Activated CD4-positive, alpha-beta T cell treated with anti-CD3 and anti-CD28 coated beads, Interleukin-2, amount 50 U/mL, for 24 hours (primary cell): ENCODE results near the gene DYNLT2.

Experiments used
- DNase-seq, 2 donors: peaks; one replicate each; pipeline ENCODE4 v3.0.0-alpha.2; 2020; ENCODE audit warnings: low read depth in 1 of 2, low spot score in 1 of 2

Gene DYNLT2

DNA sequence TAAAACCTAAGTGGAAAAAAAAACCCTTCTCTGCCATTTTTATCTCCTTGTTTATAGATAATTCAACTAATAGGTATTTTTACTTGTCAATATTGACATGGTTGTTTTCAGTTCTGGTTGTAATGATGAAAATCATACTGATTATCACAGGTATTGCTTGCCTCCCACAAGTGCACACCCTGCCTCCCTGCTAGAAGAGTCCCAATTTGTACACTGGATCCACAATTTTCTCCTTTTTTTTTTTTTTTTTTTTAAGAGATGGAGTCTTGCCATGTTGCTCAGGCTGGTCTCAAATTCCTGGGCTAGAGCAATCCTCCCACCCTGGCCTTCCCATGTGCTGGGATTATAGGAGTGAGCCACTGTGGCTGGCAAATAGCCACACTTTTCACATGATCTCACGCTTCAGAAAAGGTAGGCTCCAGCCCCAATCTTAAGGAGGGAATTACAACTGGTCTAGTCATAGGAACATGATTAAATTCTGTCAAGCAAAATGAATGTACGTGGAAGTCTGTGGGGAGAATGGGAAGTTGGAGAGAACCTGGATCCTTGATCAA, 12.3 kb downstream of the DYNLT2 start:
- no peak for DNase-seq

DNA sequence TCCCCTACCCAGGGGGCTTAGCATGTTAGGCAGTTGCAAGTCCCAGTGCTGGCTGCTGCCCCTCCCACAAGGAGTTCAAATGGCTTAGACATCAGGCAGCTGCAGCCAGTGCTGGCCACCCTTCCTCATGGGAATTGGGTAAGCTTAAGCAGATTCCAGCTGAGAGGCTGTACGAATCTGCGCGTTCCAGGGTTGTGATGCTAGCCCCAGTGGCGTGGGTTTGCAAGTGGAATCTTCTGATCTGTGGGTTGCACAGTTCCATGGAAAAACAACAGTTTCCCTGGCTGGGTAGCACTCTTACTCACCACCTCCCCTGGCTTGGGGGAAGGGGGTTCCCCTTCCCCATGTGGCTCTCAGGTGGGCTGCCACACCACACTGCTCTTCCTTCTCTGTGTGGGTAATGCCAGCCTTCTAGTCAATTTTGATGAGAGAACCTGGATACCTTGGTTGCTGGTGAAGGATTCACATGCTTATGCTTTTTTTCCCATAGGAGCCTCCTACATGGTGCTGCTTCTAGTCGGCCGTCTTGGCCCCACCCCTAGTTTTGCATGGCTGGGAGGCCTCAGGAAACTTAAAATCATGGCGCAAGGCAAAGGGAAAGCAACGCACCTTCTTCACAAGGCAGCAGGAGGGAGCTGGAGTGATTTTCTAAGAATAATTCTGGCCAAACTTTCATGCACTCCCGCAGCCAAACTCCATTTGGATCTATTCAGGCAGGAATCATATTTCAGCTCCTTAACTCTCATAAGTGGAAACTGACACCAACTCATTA, 13.0 kb downstream of the DYNLT2 start:
- no peak for DNase-seq

DNA sequence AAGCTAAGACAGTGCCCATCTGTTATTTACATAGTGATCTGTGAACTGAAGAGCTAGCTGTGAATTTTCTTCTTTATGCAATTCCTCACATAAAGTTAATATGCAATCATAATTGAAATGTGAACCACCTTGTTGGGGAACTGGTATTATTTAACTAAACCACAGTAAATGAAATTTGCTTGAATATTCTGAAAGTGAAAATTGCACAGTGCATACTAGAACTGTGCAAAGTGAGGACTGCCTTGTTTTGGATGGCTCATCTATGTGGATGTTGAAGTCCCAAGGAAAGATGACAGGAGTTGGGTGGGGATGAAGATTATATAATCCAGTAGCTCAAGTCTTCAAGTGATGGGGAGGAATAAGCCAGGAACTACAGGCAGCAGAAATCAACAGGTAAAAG, 21.4 kb downstream of the DYNLT2 start:
- DNase-seq = no peak

DNA sequence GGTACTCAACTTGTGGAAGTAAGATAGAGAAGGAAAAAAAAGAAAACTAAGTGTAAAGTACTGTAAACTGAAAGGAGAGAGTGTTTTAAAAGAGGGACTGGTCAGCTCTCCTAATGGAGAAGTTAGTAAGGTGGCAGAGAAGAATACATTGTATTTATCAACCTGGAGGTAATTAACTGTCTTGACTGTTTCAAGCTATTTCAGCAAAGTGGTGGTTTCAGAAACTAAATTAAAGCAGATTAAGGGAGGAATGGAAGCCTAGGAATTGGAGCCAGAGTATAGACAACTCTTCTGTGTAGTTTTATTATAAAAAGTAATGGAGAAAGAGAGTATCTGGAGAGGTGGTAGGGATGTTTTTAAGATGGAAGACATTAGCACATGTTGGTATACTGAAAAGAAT, 24.4 kb downstream of the DYNLT2 start:
- no peak for DNase-seq

DNA sequence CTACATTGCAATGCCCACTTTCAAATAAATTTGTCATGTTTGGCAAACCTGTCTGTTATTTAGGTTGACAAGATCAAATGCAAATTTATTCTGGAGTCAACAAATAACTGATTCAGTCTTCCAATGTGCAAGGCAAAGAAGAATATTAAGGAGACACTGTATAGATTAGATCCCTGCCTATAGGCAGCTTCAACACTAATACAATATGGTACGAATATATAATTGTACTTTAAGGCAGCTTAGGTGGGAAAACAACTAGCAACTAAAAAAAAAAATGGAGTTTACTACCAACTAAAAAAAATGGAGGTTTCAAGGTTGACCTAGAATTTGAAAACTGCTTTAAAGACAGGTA, 25.3 kb downstream of the DYNLT2 start:
- no peak for DNase-seq

DNA sequence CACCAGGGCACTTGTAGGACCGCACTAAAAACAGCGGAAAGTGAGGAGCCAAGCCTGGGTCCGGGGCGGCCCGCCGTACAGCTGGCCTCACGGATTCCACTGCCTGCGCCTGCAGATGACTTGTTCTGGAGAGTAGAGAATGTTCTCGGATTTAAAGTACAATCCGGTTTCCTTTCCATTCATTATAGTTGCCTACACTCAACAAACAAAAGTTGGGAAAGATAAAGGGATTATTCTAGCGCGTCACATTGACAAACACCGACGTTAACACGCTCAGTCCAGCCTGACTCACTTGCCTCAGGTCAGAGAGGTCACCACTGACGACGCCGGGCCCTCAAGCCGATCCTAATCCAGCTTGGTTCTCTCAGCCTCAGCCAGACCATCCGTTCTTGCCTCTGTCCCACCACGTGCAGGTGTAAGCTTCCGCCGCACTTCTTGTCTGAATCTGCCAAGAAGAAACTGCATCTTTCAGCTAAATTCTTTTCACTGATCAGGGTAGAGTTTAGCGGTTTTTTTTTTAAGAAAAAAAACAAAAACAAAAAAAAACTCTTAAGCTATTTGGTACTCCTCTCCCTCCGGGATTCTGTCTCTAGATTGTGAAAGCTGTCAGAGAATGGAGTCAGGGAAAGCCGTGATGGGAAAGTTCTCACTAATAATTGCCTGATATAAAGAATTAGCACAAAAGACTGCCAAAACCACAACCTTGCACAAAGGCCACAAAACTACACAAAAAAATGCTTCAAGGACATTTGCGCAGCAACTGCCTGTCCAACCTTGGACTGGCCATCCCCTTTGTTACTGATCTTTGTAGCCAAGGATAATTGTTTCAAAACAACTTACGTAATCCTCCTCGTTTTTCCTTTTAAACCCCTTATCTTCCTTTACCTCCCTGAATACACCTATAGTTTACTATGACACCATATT, 26.0 kb downstream of the DYNLT2 start:
- no peak for DNase-seq

DNA sequence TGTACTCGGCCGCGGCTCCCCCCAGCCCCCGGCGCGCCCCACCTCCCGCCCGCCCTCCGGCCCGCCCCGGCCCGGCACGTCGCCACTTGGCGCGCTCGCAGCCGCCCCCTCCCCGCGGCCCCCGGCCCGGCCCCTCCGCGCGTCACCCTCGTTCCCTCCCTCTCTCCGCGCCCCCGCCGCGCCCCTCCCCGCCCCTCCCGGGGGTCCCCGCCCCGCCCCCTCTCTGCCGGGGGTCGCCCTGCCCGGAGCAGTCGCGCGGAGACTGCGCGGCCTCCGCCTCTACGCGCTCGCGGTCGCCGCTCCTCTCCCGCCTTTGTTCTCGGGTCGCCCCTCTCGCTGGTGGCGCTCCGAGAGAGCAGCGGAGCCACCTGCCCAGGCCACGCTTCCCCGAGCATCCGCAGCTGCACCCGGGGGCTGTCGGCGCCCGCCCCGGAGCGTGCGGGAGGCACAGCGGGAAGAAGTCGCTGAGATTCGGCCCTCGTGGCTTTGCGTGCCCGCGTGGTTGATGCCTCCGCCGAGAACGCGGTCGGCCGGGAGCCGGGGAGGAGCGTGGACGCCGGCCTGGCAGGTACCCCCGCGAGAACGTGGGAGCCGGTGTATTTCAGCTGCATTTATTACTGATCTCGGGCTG, 26.8 kb downstream of the DYNLT2 start, which contains the start of gene PHF10:
PHF10 (minus strand) TSS at position 7 of the 631 bp plus-strand sequence. CDS start 569 bp downstream, outside the sequence.
- DNase-seq = peak; percentile 51 to 60

DNA sequence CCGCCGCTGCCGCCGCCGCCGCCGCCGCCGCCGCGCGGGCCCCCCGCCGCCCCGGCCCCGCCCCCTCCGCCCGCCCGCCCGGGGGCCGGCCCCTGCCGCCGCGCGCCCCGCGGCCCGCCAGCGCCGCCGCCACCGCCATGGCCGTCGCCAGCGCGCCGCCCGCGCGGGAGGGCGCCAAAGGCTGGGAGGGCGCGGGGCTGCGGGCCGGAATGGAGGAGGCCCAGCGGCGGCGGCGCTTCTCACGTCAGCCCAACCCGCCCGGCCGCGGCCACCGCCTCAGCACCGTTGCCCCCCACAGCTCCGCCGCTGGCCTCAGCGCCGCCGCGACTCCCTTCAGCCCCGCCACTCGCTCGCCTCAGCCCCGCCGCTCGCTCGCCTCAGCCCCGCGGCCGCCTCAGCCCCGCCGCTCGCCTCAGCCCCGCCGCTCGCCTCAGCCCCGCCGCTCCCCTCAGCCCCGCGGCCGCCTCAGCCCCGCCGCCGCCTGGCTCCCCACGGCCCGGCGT, 27.3 kb downstream of the DYNLT2 start:
- no peak for DNase-seq

DNA sequence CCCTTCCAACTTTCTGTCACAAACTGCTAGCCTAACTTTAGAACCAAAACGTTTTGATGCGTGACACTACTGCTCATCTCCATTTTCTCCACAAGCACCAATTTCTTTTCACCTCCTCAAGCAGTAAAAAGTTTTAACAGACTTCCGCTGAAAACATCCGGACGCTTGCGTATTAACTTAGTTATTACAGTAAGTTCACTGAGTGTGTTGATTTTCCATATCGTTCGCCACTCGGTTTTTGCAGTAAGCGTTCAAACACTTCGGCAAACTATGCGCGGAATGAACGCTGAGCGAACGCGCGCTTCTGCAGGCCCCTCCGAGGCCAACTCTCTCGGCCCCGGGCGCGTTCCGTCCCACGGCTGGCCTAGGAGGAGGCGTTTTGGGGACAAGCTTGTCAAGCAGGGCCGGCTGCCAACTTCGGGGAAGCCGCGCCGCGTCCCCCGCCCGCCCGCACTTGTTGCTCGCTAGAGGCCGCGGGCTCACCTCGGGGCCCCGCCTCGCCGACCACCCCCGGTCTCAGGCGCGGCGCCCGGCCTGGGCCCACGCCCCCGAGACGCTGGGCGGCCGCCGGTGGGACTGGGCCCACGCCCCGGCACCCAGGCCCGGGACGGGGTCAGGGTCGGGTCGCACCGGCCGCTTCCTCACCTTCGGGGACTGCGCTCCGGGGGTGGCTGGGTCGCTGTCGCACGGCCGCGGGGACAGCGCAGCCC, 28.0 kb downstream of the DYNLT2 start:
- DNase-seq = peak; percentile 39 to 47

DNA sequence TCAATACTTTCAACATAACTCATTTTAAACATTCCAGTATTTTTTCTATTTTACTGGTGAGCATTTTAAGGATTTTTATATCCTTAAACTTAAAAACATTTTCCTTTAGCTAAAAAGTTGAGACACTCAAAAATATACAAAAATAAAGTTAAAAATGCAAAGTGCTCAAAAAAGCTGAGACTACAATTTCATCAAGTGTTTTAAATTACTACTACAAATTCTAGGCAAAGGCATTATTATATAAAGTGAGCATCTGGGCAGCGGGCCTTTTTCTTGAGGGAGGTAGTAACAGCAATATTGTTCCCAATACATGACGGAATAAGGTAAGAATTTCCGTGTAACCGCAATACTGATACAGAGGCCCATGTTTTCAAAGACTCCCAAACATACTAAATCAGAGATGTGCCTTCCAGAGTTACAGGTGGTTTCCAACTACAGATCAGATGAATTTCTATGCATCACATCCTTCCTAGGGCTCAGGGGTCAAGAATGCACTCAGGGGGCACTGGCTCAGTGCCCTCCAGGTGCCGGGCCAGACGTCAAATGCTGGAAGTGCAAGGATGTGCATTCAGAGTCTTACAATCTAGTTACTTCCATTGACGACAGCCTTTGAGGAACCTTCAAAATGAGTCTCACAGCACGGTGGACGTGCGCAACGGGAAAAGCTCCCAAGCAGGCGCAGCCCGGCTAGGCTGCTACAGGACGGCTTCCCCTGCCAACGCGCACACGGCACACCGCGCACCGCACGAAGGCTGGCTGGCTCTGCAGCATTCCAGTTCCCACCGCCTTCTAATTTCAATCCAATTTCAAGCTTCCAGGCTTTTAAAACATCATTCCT, 28.8 kb downstream of the DYNLT2 start:
- DNase-seq = no peak

DNA sequence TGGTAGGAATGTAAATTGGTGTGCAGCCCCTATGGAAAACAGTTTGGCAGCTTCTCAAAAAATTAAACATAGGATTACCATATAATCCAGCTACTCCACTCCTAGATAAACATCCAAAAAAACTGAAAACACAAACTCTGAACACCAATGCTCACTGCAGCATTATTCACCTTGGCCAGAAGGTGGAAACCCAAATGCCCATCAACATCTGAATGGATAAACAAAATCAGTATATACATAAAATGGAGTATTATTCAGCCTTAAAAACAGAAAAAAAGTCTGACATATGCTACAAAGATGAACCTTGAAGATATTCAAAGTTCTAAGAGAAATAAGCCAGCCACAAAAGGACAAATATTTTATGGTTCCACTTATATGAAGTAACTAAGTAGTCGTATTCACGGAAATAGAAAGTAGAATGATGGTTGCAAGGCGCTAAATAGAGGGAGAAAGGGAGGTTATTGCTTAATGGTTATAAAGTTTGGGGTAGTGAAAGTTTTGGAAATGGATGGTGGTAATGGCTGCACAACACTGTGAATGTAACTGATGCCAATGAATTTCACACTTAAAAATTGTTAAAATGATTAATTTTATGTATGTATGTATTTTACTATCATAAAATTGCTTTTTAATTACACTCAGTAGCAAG, 31.0 kb downstream of the DYNLT2 start:
- DNase-seq = no peak

DNA sequence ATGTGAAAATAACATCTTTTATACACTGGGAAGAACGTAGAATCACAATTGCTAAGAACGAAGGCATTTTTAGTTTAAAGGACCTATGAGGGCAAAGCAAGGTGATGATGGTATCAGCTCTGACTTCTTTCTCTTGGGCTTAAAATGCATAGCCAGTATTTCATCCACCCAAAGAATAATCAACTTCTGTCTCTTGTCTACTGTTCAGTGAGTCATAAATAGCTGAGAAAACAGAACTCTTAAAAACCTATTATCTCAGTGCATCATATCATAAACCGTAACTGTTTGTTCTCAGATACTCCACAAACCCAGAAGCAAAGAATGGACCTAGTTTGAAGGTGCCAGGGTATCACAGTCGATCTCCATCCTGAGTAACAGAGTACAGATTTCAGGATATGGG, 32.3 kb downstream of the DYNLT2 start:
- DNase-seq = no peak

DNA sequence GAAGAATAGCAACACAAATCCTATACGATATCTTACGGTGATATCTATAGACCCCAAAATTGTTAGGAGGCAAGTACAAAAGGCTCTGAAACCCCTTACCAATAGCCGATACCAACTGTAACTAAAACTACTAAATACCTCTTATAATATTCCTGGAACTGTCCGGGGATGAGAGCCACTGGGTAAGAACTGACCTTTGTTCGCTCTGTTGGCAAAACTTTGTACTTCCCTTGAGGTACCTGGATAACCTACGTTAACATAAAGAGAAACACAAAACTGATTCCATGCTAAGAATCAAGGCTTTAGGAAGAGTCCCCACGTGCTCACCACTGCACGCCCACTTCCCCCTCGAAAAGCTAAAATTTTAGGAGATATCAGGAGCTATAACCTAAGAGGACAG, 36.8 kb downstream of the DYNLT2 start:
- no peak for DNase-seq

DNA sequence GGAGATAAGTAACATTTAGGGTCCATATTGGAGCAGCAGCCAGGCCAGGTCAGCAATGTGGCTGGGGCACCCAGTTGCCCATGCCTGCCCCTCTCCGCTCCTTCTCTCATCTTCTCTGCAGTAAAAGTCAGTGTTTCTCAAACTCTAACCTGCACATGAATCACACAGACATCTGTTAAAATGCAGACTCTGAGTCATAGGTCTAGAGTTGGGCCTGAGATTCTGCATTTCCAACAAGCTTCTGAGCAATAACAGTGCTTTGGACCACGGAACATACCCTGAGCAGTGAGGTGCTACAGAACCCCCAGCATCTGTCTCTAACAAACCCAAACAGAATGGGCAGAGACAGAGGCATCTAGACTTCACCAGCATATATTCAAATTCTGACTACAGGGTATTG, 37.2 kb downstream of the DYNLT2 start:
- no peak for DNase-seq

DNA sequence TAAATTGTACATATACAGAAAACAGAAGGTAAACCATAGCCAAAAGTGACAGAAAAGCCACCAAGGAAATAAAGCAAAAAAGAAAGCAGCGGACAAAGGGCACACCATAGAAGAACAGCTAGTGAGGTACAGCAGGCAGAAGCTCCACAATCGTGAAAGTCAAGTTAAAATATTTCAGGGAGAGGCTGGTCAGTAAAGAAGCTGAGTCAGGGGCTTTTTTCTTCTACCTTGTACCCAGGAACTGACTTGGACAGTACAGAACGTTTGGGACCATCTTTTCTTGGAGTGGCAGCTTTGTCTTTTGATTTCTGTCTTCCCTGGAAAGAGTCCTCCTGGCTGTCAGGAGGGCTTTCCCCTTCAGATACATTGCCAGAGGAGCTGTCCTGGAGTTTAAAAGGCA, 41.4 kb downstream of the DYNLT2 start:
- no peak for DNase-seq

DNA sequence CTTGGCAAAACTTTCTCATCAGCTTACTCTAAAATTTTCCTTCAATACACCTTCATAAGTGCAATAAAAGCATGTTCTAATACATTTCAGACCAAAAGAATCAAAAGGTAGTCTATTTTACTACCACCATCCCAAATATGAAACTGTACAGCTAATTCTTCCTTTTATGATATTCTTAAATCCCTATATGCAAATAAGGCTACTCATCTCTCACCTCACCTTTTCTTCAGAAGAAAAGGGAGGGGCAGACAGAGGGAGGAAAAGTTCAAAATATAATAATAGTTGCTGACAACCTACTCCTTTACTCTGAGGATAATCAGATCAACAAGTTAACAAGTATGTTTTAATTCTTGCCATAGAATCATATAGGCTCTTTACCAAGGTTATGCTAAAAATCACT, 42.1 kb downstream of the DYNLT2 start:
- no peak for DNase-seq

DNA sequence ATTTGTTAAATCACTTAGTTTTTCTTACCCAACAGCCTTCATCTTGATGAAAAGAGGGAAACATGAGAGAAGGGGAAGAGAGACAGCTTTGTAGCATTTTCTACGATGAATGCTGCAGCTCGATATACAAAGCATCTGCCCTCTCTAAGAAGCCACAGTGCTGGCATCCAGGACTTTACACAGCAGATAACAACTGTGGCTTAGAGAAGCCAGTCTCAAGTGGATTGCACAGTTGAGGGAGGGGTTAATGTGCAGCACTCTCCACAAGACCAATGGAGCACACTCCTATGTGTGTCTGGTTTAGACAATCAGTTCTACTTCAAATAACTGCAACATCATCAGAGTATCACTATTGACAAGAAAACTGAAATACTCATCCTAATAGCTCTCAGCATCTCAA, 43.6 kb downstream of the DYNLT2 start:
- no peak for DNase-seq

DNA sequence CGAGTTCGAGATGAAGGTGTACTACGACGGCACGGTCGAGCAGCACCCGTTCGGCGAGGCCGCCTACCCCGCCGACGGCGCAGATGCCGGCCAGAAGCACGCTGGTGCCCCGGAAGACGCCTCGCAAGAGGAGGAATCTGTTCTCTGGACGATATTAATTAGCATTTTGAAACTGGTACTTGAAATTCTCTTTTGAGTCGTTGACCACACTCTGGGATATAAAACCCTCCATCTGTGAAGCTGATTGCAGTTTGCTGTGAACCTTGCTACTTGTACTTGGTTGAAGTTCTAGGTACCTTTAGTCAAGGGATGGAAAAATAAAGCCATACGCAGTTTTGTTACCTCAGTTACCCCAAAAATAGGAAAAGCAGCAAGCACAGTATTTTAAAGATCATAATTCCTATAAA, 48.5 kb downstream of the DYNLT2 start:
- DNase-seq = no peak
